Measurements from ENCODE around the gene PCK2. TPM values are rescaled to one million over a fixed set of nuclear protein-coding genes. Genes with fewer than 3 reads are reported as not detected.

Gene PCK2
- total RNA-seq, 1 donor from 2014 or later: 126 TPM

DNA sequence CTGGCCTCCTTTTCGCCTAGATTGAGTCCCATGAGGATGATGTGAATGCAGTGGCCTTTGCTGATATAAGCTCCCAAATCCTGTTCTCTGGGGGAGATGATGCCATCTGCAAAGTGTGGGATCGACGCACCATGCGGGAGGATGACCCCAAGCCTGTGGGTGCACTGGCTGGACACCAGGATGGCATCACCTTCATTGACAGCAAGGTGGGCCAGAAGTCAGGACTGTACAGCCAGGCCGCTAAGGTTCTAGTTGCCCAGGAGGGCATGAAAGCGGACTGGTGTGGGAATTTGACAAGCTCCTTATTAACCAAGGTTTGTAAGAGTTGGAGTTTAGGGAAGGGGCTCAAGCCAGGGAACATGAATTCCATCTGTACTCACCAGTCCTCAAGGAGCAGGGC lies 25.6 kb downstream of the PCK2 start:
- H3K36me3 Mint-ChIP-seq (ENCODE audit: low read depth): peaks cover 29% of the 10 kb centered on the region
- no peak overlapping the region for H3K4me3 Mint-ChIP-seq (ENCODE audit: unreplicated experiment)
- no peaks in the 10 kb centered on the region for H3K27me3 Mint-ChIP-seq (ENCODE audit: low read depth)
- H3K27ac Mint-ChIP-seq (ENCODE audit: unreplicated experiment): no peak overlapping the region
- no peaks in the 10 kb centered on the region for H3K9me3 Mint-ChIP-seq (ENCODE audit: low read depth)
- H3K4me1 Mint-ChIP-seq (ENCODE audit: low read depth): peaks cover 16% of the 10 kb centered on the region
- no peak for DNase-seq (ENCODE audit: low spot score)
- TF ChIP-seq, protein P1, sequence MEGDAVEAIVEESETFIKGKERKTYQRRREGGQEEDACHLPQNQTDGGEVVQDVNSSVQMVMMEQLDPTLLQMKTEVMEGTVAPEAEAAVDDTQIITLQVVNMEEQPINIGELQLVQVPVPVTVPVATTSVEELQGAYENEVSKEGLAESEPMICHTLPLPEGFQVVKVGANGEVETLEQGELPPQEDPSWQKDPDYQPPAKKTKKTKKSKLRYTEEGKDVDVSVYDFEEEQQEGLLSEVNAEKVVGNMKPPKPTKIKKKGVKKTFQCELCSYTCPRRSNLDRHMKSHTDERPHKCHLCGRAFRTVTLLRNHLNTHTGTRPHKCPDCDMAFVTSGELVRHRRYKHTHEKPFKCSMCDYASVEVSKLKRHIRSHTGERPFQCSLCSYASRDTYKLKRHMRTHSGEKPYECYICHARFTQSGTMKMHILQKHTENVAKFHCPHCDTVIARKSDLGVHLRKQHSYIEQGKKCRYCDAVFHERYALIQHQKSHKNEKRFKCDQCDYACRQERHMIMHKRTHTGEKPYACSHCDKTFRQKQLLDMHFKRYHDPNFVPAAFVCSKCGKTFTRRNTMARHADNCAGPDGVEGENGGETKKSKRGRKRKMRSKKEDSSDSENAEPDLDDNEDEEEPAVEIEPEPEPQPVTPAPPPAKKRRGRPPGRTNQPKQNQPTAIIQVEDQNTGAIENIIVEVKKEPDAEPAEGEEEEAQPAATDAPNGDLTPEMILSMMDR (IDR thresholded peaks at IDR 0.05): no peak

DNA sequence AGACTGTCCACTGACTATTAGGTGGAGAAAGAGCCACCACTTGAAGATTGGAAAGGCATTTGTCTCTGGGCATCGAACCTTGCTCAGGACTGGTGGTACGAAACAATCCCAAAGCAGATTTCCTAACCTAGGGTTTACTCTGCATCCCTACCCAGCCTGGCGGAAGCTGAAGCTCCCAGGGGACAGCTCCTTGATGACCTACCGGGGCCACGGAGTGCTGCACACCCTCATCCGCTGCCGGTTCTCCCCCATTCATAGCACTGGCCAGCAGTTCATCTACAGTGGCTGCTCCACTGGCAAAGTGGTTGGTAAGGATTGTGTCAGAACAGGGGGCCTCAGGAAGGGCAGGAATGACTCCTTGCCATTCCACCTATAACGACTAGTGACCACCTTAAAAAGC lies 27.1 kb downstream of the PCK2 start:
- H3K4me1 Mint-ChIP-seq (ENCODE audit: low read depth): peaks cover 4% of the 10 kb centered on the region
- DNase-seq (ENCODE audit: low spot score): no peak
- H3K27me3 Mint-ChIP-seq (ENCODE audit: low read depth): no peaks in the 10 kb centered on the region
- H3K4me3 Mint-ChIP-seq (ENCODE audit: unreplicated experiment): no peak overlapping the region
- TF ChIP-seq, protein P1 (IDR thresholded peaks at IDR 0.05): no peak
- no peak overlapping the region for H3K27ac Mint-ChIP-seq (ENCODE audit: unreplicated experiment)
- H3K9me3 Mint-ChIP-seq (ENCODE audit: low read depth): no peaks in the 10 kb centered on the region
- H3K36me3 Mint-ChIP-seq (ENCODE audit: low read depth): peaks cover 29% of the 10 kb centered on the region

DNA sequence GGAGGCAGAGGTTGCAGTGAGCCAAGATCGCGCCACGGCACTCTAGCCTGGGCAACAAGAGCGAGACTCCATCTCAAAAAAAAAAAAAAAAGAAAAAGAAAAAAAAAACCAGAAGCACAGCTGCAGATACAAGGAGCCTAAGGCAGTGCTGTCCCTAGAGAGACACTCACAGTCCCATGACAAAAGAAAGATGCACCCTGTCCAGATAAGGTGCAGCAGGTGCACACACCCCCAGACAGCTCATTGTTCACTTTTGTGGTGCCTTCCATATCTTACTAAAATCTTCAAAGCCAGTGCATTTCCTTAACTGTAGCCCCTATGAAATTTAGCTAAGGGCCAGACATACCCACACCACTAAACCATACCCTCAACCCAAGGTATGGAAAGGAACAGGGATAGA lies 28.3 kb downstream of the PCK2 start:
- TF ChIP-seq, protein P1 (IDR thresholded peaks at IDR 0.05): no peak
- Mint-ChIP-seq H3K9me3 (ENCODE audit: low read depth) (no peaks in the 10 kb centered on the region), H3K27me3 (ENCODE audit: low read depth) (no peaks in the 10 kb centered on the region), H3K4me3 (ENCODE audit: unreplicated experiment) (no peak overlapping the region), H3K36me3 (ENCODE audit: low read depth) (peaks cover 28% of the 10 kb centered on the region), H3K27ac (ENCODE audit: unreplicated experiment) (no peak overlapping the region), H3K4me1 (ENCODE audit: low read depth) (no peaks in the 10 kb centered on the region)
- no peak for DNase-seq (ENCODE audit: low spot score)

DNA sequence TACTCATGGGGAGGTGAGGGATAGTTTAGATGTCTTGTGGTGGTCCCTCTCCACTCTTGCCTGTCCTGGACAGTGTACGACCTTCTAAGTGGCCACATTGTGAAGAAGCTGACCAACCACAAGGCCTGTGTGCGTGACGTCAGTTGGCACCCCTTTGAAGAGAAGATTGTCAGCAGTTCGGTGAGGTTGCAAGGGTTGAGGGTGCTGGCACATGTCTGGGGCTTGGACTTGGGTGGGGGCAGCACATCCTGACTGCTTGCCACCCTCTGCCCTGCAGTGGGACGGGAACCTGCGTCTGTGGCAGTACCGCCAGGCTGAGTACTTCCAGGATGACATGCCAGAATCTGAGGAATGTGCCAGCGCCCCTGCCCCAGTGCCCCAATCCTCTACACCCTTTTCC lies 28.8 kb downstream of the PCK2 start:
- Mint-ChIP-seq H3K4me1 (ENCODE audit: low read depth) (no peaks in the 10 kb centered on the region), H3K9me3 (ENCODE audit: low read depth) (no peaks in the 10 kb centered on the region), H3K27ac (ENCODE audit: unreplicated experiment) (no peak overlapping the region), H3K36me3 (ENCODE audit: low read depth) (peaks cover 27% of the 10 kb centered on the region), H3K27me3 (ENCODE audit: low read depth) (no peaks in the 10 kb centered on the region), H3K4me3 (ENCODE audit: unreplicated experiment) (no peak overlapping the region)
- TF ChIP-seq, protein P1 (IDR thresholded peaks at IDR 0.05): no peak
- no peak for DNase-seq (ENCODE audit: low spot score)

- Mint-ChIP-seq H3K4me1 (ENCODE audit: low read depth) (no peaks in the 10 kb centered on the region), H3K36me3 (ENCODE audit: low read depth) (peaks cover 20% of the 10 kb centered on the region), H3K27me3 (ENCODE audit: low read depth) (no peaks in the 10 kb centered on the region), H3K27ac (ENCODE audit: unreplicated experiment) (no peak overlapping the region), H3K9me3 (ENCODE audit: low read depth) (no peaks in the 10 kb centered on the region), H3K4me3 (ENCODE audit: unreplicated experiment) (no peak overlapping the region)
- no peak for DNase-seq (ENCODE audit: low spot score)
- TF ChIP-seq, protein P1 (IDR thresholded peaks at IDR 0.05): no peak
Measured at GRCh38 chr14:24123424-24124417, 29.6 kb downstream of the PCK2 start.

Data from chondrocyte (in vitro differentiated cells).